WTC11 (cell line): Measurements from ENCODE around the gene NALCN.

ENCODE experiments used
- ATF2 ChIP-seq: sonication (generic); formaldehyde crosslinking; IDR thresholded peaks from 2 replicates; pipeline ENCODE4 v1.8.1; 2022; ENCODE audit warnings: low read depth, missing genetic modification reagents, borderline replicate concordance
- CTCF ChIP-seq: fragments of 200-600 bp; IDR thresholded peaks from 2 replicates; pipeline ENCODE4 v1.8.0; 2022; ENCODE audit warnings: antibody characterized with exemption
- STAT6 ChIP-seq: sonication (generic); formaldehyde crosslinking; conservative IDR thresholded peaks from 2 replicates; pipeline ENCODE4 v1.8.1; 2023; ENCODE audit warnings: mild to moderate bottlenecking, low read depth, missing genetic modification reagents, moderate library complexity
- ZSCAN18 ChIP-seq: fragments of 250-450 bp; sonication (Bioruptor Pico); IDR thresholded peaks from 2 replicates; pipeline ENCODE4 v2.1.2; 2022; ENCODE audit warnings: mild to moderate bottlenecking, moderate library complexity

GRCh38 chr13:101178406-101178805, 237.9 kb downstream of the NALCN start:
- TF ChIP-seq ATF2 (CRISPR knock-in tag), result no peak
- TF ChIP-seq ZSCAN18 (CRISPR knock-in tag), result no peak
- no peak for TF ChIP-seq CTCF
- TF ChIP-seq STAT6 (CRISPR knock-in tag), result no peak
